ENCODE data around the gene DNASE2B.

DNA sequence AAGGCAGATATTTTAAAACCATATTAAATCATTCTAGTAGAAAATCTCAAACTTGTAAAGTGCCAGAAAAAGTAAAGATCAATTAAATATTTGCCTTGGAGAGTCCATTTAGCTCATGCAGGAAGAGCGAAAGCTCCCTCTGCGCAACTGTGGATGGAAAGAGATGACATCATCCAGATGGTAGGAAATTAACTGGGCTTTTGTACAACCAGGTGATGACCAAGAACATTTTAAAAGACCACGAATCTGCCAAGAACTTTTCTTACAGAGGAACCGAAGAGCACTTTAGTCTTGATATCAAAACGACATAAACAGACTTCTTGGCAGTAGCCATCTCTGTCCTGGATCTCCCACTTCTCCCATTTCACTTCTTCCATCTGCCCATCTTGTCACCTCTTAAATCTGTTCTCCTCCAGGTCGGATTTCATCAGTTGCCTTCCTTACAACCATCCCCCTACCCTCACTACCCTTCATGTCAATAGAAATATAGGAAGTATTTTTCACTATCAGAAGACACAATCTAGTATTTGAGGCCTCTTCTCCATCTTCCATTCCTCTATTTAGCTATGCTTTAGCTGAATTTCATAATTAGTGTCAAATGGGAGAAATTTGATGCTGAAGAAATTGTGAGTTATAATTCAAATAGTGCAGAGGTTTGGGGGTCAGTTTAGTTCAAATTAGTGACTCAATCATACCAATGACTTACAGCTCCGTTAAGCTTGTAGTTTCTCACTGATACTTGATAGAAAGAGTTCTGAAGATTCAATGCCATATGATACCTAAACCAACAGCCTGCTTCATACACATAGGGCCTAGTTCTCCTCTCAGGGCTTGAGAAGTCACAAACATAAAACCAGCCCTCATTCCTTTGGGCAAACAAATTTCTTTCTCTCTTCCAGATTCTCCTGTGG, 22.0 kb upstream of the DNASE2B start:
- TF ChIP-seq, protein P1, sequence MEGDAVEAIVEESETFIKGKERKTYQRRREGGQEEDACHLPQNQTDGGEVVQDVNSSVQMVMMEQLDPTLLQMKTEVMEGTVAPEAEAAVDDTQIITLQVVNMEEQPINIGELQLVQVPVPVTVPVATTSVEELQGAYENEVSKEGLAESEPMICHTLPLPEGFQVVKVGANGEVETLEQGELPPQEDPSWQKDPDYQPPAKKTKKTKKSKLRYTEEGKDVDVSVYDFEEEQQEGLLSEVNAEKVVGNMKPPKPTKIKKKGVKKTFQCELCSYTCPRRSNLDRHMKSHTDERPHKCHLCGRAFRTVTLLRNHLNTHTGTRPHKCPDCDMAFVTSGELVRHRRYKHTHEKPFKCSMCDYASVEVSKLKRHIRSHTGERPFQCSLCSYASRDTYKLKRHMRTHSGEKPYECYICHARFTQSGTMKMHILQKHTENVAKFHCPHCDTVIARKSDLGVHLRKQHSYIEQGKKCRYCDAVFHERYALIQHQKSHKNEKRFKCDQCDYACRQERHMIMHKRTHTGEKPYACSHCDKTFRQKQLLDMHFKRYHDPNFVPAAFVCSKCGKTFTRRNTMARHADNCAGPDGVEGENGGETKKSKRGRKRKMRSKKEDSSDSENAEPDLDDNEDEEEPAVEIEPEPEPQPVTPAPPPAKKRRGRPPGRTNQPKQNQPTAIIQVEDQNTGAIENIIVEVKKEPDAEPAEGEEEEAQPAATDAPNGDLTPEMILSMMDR (IDR thresholded peaks at IDR 0.05) = no peak
- TF ChIP-seq POLR2A (IDR thresholded peaks at IDR 0.05) = no peak

All from adrenal gland (tissue), 5 donors.